Gastrocnemius medialis (tissue), 4 donors: Measurements from ENCODE around the gene NFS1. TPM values are rescaled to one million over a fixed set of nuclear protein-coding genes. Genes with fewer than 3 reads are reported as not detected.
"Not testable (repeated sequence)": the region's sequence is repeated elsewhere in the genome, so short reads cannot be mapped to it uniquely, and the experiment has no call there.

Experiments used
- ATAC-seq, 2 donors: fragments of 150-250 bp; one replicate each; pipeline ENCODE4 v1.9.1; 2016
- DNase-seq, 2 donors: peaks; one replicate each; pipeline ENCODE4 v3.0.0-alpha.2; 2019
- H3K27ac ChIP-seq, 4 donors: fragments of 200-600 bp; sonication (generic); 1 replicate in 1 of 4; 2 replicates in 3 of 4; pipeline ENCODE4 v1.5.1; 2016 to 2018; ENCODE audit warnings: mild to moderate bottlenecking in 2 of 4, moderate library complexity in 1 of 4
- H3K27me3 ChIP-seq, 3 donors: fragments of 200-600 bp; sonication (generic) in 2 of 3; 1 replicate in 1 of 3; 2 replicates in 2 of 3; pipeline versions ENCODE4 v1.5.1 to v1.6.0; 2016 to 2019; ENCODE audit warnings: mild to moderate bottlenecking in 1 of 3, moderate library complexity in 1 of 3
- H3K36me3 ChIP-seq, 2 donors: fragments of 200-600 bp; sonication (generic) in 1 of 2; one replicate each; pipeline ENCODE4 v1.5.1; 2017 to 2018
- H3K4me1 ChIP-seq, 2 donors: fragments of 200-600 bp; sonication (generic) in 1 of 2; one replicate each; pipeline ENCODE4 v1.5.1; 2016 to 2017; ENCODE audit warnings: mild to moderate bottlenecking in 2 of 2
- H3K4me3 ChIP-seq, 4 donors: fragments of 200-600 bp; sonication (generic) in 3 of 4; 1 replicate in 1 of 4; 2 replicates in 3 of 4; pipeline ENCODE4 v1.5.1; 2016 to 2019; ENCODE audit warnings: mild to moderate bottlenecking in 2 of 4
- H3K9me3 ChIP-seq, 3 donors: fragments of 200-600 bp; sonication (generic) in 2 of 3; 1 replicate in 1 of 3; 2 replicates in 2 of 3; pipeline ENCODE4 v1.5.1; 2016 to 2019
- POLR2A ChIP-seq, 2 donors: fragments of 450-650 bp; IDR thresholded peaks; one replicate each; pipeline ENCODE4 v1.6.1; 2017; ENCODE audit warnings: antibody characterized with exemption in 2 of 2, mild to moderate bottlenecking in 2 of 2, moderate library complexity in 2 of 2
- in situ Hi-C, 4 donors: fragments of 200-750 bp; cut with MboI; loops; one replicate each; pipeline versions ENCODE4 v1.15.0 to v1.8.0; 2017; ENCODE audit warnings: low sequenced_read_pairs in 4 of 4
- intact Hi-C: fragments of 100-400 bp; cut with DNase I; formaldehyde crosslinking; loops from one replicate; pipeline ENCODE4 v1.15.1; 2023; ENCODE audit warnings: low total_unique reads
- total RNA-seq, 4 donors: library from RNA; depleted of rRNA; stranded (reverse); fragments of >200 nt; gene quantifications; one replicate each; pipeline versions ENCODE4 v1.1.0 to v1.2.3, GENCODE V29; 2016
- TF ChIP-seq, protein P1 (sequence below), 5 experiments: fragments of 450-650 bp in 3 of 5; fragments of 200-600 bp in 2 of 5; sonication (generic) in 2 of 5; IDR thresholded peaks in 4 of 5; conservative IDR thresholded peaks in 1 of 5; 1 replicate in 4 of 5; 2 replicates in 1 of 5; pipeline ENCODE4 v1.5.1; 2016 to 2019; ENCODE audit warnings: antibody characterized with exemption in 5 of 5, mild to moderate bottlenecking in 3 of 5, moderate library complexity in 3 of 5

Gene NFS1
- total RNA-seq, 4 donors from 2014 or later = 31.5 to 85.8 (median 37.2) TPM

DNA sequence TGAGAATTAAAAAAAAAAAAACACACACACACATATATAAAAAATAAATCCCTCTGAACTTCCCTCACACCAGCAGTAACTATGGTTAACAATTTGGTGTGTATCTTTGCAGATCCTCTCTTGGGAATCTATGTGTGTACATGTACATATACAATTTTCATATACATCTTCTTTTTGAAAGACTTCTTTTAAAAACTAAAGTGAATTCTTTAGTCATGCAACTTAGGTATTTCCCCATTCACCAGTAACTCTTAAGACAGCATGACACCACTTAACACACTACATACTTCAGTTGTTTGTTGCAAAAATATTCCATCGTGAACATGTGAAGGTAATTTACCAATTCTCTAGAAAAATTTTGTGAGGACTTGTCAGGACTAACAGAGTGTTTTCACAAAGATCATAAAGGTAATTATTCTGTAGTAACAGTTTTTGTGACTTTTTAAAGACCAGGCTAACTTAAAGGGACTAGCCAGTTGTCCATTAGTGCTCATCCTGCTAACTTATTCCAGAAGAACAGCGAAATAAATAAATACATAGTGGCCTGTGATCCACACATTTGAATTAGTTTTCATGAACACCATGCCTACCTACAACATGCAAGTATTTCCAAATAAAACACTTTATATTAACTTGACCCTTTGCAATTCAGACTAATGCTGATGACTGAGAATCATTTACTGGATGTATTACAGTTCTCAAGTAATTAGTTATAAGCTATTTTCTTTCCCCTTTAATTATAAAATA, 30.9 kb upstream of the NFS1 start:
- H3K9me3 ChIP-seq = no peaks in the 10 kb centered on the region
- H3K27ac ChIP-seq = no peak overlapping the region
- TF ChIP-seq, protein P1, sequence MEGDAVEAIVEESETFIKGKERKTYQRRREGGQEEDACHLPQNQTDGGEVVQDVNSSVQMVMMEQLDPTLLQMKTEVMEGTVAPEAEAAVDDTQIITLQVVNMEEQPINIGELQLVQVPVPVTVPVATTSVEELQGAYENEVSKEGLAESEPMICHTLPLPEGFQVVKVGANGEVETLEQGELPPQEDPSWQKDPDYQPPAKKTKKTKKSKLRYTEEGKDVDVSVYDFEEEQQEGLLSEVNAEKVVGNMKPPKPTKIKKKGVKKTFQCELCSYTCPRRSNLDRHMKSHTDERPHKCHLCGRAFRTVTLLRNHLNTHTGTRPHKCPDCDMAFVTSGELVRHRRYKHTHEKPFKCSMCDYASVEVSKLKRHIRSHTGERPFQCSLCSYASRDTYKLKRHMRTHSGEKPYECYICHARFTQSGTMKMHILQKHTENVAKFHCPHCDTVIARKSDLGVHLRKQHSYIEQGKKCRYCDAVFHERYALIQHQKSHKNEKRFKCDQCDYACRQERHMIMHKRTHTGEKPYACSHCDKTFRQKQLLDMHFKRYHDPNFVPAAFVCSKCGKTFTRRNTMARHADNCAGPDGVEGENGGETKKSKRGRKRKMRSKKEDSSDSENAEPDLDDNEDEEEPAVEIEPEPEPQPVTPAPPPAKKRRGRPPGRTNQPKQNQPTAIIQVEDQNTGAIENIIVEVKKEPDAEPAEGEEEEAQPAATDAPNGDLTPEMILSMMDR (IDR thresholded peaks at IDR 0.05 in 4 of 5, conservative IDR thresholded peaks at IDR 0.05 in 1 of 5) = no peak
- TF ChIP-seq POLR2A (IDR thresholded peaks at IDR 0.05) = no peak
- ATAC-seq (no peak), DNase-seq (no peak)
- H3K27me3 ChIP-seq = no peaks in the 10 kb centered on the region
- no peak overlapping the region for H3K4me3 ChIP-seq
- H3K36me3 ChIP-seq = peaks cover 7 to 99% of the 10 kb centered on the region in 2 donors
- H3K4me1 ChIP-seq = peaks cover 49 to 52% of the 10 kb centered on the region in 2 donors
- in situ Hi-C loops (loop anchor here in 1 of 4 donors (25.0 kb wide), 1 partner anchor 157 kb away; no protein-coding TSS in a partner anchor), intact Hi-C loops (no loop called here)

DNA sequence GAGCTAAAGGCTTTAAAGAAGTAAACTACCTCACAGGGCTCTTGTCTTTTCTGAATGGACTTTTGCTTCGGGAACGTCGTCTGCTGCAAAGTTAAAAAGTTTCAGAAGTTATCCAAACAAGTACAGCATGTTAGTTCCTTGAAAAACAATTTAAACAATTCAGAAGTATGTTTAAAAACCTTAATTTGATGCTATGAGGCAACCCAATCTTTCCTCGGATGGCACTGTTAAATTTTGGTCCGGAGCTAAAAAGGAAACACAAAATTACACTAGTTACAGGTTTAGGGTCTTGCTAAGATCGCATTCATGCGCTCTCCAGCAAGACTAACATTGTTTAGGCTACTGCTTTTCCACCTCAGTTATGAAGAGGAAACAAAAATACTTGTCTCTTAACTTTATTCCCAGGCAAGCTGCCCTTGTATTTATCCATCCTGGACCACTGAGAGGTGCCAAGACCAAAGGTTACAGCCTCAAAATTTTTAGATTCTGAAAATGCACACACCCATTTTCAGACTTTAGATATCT, 30.2 kb upstream of the NFS1 start:
- H3K9me3 ChIP-seq = no peaks in the 10 kb centered on the region
- H3K4me1 ChIP-seq = peaks cover 42 to 45% of the 10 kb centered on the region in 2 donors
- in situ Hi-C loops (loop anchor here in 1 of 4 donors (25.0 kb wide), 1 partner anchor 158 kb away; no protein-coding TSS in a partner anchor), intact Hi-C loops (no loop called here)
- no peak overlapping the region for H3K4me3 ChIP-seq
- no peak for DNase-seq
- no peak for TF ChIP-seq POLR2A (IDR thresholded peaks at IDR 0.05)
- TF ChIP-seq, protein P1 (IDR thresholded peaks at IDR 0.05 in 4 of 5, conservative IDR thresholded peaks at IDR 0.05 in 1 of 5) = no peak
- ATAC-seq = no peak
- no peaks in the 10 kb centered on the region for H3K27me3 ChIP-seq
- no peak overlapping the region for H3K27ac ChIP-seq
- H3K36me3 ChIP-seq = peaks cover 7 to 99% of the 10 kb centered on the region in 2 donors

DNA sequence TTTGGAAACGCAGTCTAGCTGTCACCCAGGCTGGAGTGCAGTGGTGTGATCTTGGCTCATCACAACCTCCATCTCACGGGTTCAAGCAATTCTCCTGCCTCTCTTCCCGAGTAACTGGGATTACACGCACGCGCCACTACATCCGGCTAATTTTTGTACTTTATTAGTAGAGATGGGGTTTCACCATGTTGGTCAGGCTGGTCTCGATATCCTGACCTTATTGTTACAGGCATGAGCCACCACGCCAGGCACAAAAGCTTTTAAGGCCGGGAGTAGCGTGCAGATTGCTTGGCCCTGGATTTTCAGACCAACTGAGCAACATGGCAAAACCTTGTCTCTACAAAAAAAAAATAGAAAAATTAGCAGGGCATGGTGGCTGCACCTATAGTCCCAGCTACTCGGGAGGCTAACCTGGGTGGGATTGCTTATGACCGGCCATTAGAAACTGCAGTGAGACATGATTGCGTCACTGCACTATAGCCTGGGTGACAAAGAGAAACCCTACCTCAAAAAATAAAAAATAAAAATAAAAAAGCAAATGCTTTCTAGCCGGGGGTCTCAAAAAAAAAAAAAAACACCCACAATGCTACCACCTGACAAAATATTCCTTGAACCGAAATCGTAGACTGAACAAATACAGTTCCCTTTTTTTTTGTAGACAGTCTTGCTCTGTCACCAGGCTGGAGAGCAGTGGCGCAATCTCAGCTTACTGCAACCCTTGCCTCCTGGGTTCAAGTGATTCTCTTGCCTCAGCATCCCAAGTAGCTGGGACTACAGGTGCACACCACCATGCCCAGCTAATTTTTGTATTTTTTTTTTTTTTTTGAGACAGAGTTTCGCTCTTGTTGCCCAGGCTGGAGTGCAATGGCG, 27.9 kb upstream of the NFS1 start:
- Histone ChIP-seq H3K9me3 (no peaks in the 10 kb centered on the region), H3K4me1 (peaks cover 31 to 37% of the 10 kb centered on the region in 2 donors), H3K36me3 (peaks cover 9 to 97% of the 10 kb centered on the region in 2 donors), H3K4me3 (no peak overlapping the region), H3K27me3 (no peaks in the 10 kb centered on the region), H3K27ac (peak overlapping the region in 1 of 4 donors; percentile 8)
- TF ChIP-seq, protein P1 (IDR thresholded peaks at IDR 0.05 in 4 of 5, conservative IDR thresholded peaks at IDR 0.05 in 1 of 5) = no peak
- no peak for TF ChIP-seq POLR2A (IDR thresholded peaks at IDR 0.05)
- DNase-seq = no peak
- in situ Hi-C loops = loop anchor here in 1 of 4 donors (25.0 kb wide), 1 partner anchor 160 kb away; no protein-coding TSS in a partner anchor
- intact Hi-C loops = no loop called here
- ATAC-seq = no peak

DNA sequence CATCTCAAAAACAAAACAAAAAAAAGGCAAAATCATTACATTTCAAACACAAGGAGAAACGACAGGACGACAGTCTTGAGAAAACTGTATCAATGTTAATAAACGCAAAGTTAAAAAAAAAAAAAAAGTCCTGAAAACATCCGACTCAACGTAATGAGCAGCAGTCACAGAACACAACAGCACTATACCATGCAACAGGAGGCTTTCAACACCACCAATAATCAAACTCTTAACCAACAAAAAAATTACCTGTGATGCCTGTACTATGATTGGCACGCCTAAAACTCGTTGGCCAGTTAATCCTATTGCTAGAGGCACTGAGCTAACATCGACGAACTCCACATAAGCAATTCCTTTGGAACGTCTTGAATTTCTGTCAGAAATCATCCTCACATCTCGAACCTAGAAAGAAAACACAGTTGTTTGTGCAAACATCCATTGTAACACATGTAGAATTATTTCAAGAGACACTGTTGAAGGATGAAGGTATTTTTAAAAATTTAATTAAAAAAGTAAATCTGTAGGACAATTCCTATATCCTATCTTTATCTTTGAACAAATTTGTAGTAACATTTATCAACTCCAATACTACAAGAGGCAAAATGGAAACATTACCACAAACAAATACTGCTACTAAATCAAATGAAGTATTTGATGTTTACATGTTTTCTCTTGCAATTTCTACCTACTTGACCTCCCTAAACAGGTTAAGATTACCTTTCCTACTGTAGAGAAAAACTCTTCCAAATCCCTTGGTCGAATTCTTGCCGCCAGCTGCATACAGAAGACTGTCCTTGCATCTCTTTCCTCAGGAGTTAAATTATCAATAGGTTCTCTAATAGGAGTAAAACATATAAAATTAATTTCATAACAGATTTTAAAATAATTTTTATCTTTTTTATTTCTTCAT, 25.4 kb upstream of the NFS1 start:
- Histone ChIP-seq H3K27me3 (no peaks in the 10 kb centered on the region), H3K4me1 (peaks cover 25 to 31% of the 10 kb centered on the region in 2 donors), H3K4me3 (no peak overlapping the region), H3K9me3 (no peaks in the 10 kb centered on the region), H3K36me3 (peaks cover 7 to 97% of the 10 kb centered on the region in 2 donors), H3K27ac (peak overlapping the region in 2 of 4 donors; percentile 72 to 80)
- no peak for DNase-seq
- no peak for TF ChIP-seq POLR2A (IDR thresholded peaks at IDR 0.05)
- TF ChIP-seq, protein P1 (IDR thresholded peaks at IDR 0.05 in 4 of 5, conservative IDR thresholded peaks at IDR 0.05 in 1 of 5) = no peak
- in situ Hi-C loops = loop anchor here in 2 of 4 donors (25.0 kb wide), 1 partner anchor 163 kb away; no protein-coding TSS in a partner anchor
- ATAC-seq = no peak
- intact Hi-C loops = no loop called here

DNA sequence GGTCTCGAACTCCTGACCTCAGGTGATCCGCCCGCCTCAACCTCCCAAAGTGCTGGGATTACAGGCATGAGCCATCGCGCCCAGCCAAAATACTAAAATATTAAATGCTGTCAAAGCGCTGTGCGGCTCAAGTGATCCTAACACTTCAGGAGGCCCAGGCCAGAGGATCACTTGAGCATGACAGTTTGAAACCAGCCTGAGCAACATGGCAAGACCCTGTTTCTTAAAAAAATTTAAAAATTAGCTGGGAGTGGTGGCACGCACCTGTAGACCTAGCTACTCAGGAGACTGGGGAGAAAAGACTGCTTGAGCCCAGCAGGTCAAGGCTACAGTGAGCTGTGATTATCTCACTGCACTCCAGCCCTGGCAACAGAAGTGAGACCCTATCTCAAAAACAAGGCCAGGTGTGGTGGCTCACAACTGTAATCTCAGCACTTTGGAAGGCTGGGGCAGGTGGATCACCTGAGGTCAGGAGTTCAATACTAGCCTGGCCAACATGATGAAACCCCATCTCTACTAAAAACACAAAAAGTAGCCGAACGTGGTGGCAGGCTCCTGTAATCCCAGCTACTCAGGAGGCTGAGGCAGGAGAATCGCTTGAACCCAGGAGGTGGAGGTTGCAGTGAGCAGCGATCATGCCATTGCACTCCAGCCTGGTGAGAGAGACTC, 24.6 kb upstream of the NFS1 start:
- DNase-seq, intact Hi-C loops, H3K4me3 ChIP-seq, H3K9me3 ChIP-seq, H3K27me3 ChIP-seq, ATAC-seq: not testable (repeated sequence)
- H3K27ac ChIP-seq = peak overlapping the region; percentile 46 to 80 (median 68)
- in situ Hi-C loops = loop anchor here in 1 of 4 donors (25.0 kb wide), 1 partner anchor 164 kb away; no protein-coding TSS in a partner anchor
- peaks cover 25 to 33% of the 10 kb centered on the region in 2 donors for H3K4me1 ChIP-seq
- H3K36me3 ChIP-seq = peaks cover 7 to 97% of the 10 kb centered on the region in 2 donors

DNA sequence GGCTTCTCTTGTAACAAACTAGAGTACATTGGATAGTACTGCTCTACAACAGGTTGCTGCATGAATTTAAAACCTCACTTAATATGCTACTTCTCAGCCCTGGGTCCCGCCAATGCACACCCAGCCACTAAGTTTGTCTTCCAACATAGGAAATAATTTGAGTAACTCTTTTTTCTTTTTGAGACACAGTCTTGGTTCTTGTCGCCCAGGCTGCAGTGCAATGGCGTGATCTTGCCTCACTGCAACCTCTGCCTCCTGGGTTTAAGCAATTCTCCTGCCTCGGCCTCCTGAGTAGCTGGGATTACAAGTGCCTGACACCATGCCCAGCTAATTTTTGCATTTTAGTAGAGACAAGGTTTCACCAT, 24.1 kb upstream of the NFS1 start:
- not testable (repeated sequence) for H3K9me3 ChIP-seq
- in situ Hi-C loops = loop anchor here in 1 of 4 donors (25.0 kb wide), 1 partner anchor 164 kb away; no protein-coding TSS in a partner anchor
- peaks cover 7 to 97% of the 10 kb centered on the region in 2 donors for H3K36me3 ChIP-seq

More for the DNA sequence above, 24.1 kb upstream of the NFS1 start:
- H3K27me3 ChIP-seq, DNase-seq, H3K4me3 ChIP-seq, intact Hi-C loops, ATAC-seq: not testable (repeated sequence)
- Histone ChIP-seq H3K4me1 (peaks cover 25 to 37% of the 10 kb centered on the region in 2 donors), H3K27ac (peak overlapping the region; percentile 57 to 80 (median 68))
